Amniotic stem cell (primary cell): ENCODE data around the gene TUBGCP3.

Source experiments
- DNase-seq: peaks from one replicate; lab custom pipeline; 2025; lab: John Stamatoyannopoulos, UW

The TUBGCP3 gene

GRCh38 chr13:112616586-112617362 lies 28.8 kb upstream of the TUBGCP3 start:
- DNase-seq = no peak

- no peak for DNase-seq
Observed at GRCh38 chr13:112615391-112615790, 27.4 kb upstream of the TUBGCP3 start.

- DNase-seq = no peak
Observed at GRCh38 chr13:112614835-112615234, 26.9 kb upstream of the TUBGCP3 start.

GRCh38 chr13:112608212-112608611 lies 20.3 kb upstream of the TUBGCP3 start:
- DNase-seq = no peak

GRCh38 chr13:112606109-112607001 lies 18.4 kb upstream of the TUBGCP3 start:
- peak; percentile 71 for DNase-seq

- DNase-seq = no peak
Observed at GRCh38 chr13:112605531-112605990, 17.6 kb upstream of the TUBGCP3 start.

GRCh38 chr13:112603641-112604225 lies 15.8 kb upstream of the TUBGCP3 start:
- DNase-seq = no peak

GRCh38 chr13:112602189-112602588 lies 14.2 kb upstream of the TUBGCP3 start:
- DNase-seq = no peak

- no peak for DNase-seq
Observed at GRCh38 chr13:112601371-112601770, 13.4 kb upstream of the TUBGCP3 start.

GRCh38 chr13:112596235-112596634 lies 8.3 kb upstream of the TUBGCP3 start:
- no peak for DNase-seq

GRCh38 chr13:112592647-112593046 lies 4.7 kb upstream of the TUBGCP3 start:
- DNase-seq = no peak

GRCh38 chr13:112592181-112592580 lies 4.2 kb upstream of the TUBGCP3 start:
- DNase-seq = no peak

- no peak for DNase-seq
Observed at GRCh38 chr13:112588490-112589297, 741 bp upstream of the TUBGCP3 start.

- peak; percentile 69 for DNase-seq
Observed at GRCh38 chr13:112587212-112587763, 665 bp downstream of the TUBGCP3 start.

GRCh38 chr13:112586334-112586960 lies 1.5 kb downstream of the TUBGCP3 start:
- no peak for DNase-seq

GRCh38 chr13:112583592-112584277 lies 4.2 kb downstream of the TUBGCP3 start:
- DNase-seq = no peak

- no peak for DNase-seq
Observed at GRCh38 chr13:112582263-112582662, 5.7 kb downstream of the TUBGCP3 start.

GRCh38 chr13:112580912-112581311 lies 7.0 kb downstream of the TUBGCP3 start:
- no peak for DNase-seq

- DNase-seq = no peak
Observed at GRCh38 chr13:112580211-112580610, 7.7 kb downstream of the TUBGCP3 start.

- no peak for DNase-seq
Observed at GRCh38 chr13:112579310-112579843, 8.6 kb downstream of the TUBGCP3 start.
